ENCODE results near the gene PLEKHM3. TPM values are rescaled to one million over a fixed set of nuclear protein-coding genes. Genes with fewer than 3 reads are reported as not detected.

Gene PLEKHM3
- total and polyA plus RNA-seq, 2 of the 13 experiments (the other 11 are each of a cell fraction or from before 2014, with no cell fraction given) = 4.5 to 4.7 TPM

DNA sequence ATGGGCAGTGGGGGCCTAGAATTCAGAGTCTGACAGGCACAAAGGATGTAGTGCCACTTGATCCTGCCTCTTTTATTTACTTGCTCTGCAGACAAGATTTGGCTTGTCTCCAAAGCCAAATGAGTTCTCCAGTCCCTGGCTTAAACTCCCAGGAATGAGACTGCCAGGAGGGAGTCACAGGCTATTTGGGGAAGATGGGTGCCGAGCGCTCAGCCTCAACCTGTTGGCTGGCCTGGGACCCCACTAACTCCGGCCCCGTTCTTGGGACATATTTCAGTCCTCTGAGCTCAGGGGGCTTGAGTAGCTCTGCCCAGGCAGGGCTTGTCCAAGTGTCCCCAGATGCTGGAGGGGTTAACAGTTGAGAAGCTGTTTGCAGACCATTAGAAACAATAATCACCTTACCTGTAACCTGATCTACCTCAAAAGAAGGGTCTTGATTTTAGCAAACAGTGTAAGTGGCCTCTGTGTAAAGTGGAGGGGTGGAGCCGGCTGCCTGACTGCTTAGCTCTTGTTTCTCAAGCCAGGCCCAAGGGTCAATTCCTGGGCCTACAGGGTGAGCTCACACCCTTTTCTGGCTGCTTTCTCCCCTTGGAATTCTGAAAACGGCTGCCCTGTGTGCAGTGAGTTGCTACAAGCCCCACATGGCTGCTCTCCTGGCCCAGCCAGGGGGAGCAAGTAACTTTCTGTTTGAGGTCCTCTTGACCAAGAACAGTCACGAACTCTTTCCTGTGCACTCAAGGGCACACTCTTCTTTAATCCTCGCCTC lies 228.6 kb downstream of the PLEKHM3 start (continued):
- TF ChIP-seq, protein P1, sequence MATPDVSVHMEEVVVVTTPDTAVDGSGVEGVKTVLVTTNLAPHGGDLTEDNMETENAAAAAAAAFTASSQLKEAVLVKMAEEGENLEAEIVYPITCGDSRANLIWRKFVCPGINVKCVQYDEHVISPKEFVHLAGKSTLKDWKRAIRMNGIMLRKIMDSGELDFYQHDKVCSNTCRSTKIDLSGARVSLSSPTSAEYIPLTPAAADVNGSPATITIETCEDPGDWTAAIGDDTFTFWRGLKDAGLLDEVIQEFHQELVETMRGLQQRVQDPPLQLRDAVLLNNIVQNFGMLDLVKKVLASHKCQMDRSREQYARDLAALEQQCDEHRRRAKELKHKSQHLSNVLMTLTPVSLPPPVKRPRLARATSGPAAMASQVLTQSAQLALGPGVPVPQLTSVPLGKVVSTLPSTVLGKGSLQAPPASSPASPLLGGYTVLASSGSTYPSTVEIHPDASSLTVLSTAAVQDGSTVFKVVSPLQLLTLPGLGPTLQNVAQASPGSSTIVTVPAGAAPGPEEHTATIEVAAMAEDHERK (CRISPR knock-in tag; IDR thresholded peaks at IDR 0.05; ENCODE audit: low read depth) = 0 out of 2 replicates have a peak, but pooled peaks have one; percentile 3
- peak; percentile 76; the same call in 1 of the 2 replicates for TF ChIP-seq ZNF775 (CRISPR knock-in tag; IDR thresholded peaks at IDR 0.05; ENCODE audit: borderline replicate concordance)
- no peak for TF ChIP-seq ZNF17 (CRISPR knock-in tag; IDR thresholded peaks at IDR 0.05)
- TF ChIP-seq FOSL1 (CRISPR knock-in tag; IDR thresholded peaks at IDR 0.05; ENCODE audit: borderline replicate concordance) = peak; percentile 24; the same call in 1 of the 2 replicates
- TF ChIP-seq JARID2 (CRISPR knock-in tag; IDR thresholded peaks at IDR 0.05; ENCODE audit: insufficient replicate concordance) = peak; percentile 40
- 0 out of 2 replicates have a peak, but pooled peaks have one; percentile 33 for TF ChIP-seq HHEX (CRISPR knock-in tag; IDR thresholded peaks at IDR 0.05)
- TF ChIP-seq ZC3H4 (CRISPR knock-in tag; IDR thresholded peaks at IDR 0.05; ENCODE audit: borderline replicate concordance) = peak; percentile 41; the same call in 1 of the 2 replicates
- peak; percentile 92; the same call in 1 of the 2 replicates for TF ChIP-seq ZNF556 (CRISPR knock-in tag; IDR thresholded peaks at IDR 0.05; ENCODE audit: borderline replicate concordance)
- no peak for TF ChIP-seq ZNF841 (CRISPR knock-in tag; IDR thresholded peaks at IDR 0.05; ENCODE audit: borderline replicate concordance)
- TF ChIP-seq XRCC5 (optimal IDR thresholded peaks at IDR 0.05; ENCODE audit: low read length) = peak; percentile 31
- TF ChIP-seq, protein P2, sequence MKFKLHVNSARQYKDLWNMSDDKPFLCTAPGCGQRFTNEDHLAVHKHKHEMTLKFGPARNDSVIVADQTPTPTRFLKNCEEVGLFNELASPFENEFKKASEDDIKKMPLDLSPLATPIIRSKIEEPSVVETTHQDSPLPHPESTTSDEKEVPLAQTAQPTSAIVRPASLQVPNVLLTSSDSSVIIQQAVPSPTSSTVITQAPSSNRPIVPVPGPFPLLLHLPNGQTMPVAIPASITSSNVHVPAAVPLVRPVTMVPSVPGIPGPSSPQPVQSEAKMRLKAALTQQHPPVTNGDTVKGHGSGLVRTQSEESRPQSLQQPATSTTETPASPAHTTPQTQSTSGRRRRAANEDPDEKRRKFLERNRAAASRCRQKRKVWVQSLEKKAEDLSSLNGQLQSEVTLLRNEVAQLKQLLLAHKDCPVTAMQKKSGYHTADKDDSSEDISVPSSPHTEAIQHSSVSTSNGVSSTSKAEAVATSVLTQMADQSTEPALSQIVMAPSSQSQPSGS (CRISPR knock-in tag; IDR thresholded peaks at IDR 0.05) = peak; percentile 76
- TF ChIP-seq CBX5 (CRISPR knock-in tag; IDR thresholded peaks at IDR 0.05; ENCODE audit: borderline replicate concordance) = peak; percentile 44; the same call in 1 of the 2 replicates
- TF ChIP-seq, protein P3, sequence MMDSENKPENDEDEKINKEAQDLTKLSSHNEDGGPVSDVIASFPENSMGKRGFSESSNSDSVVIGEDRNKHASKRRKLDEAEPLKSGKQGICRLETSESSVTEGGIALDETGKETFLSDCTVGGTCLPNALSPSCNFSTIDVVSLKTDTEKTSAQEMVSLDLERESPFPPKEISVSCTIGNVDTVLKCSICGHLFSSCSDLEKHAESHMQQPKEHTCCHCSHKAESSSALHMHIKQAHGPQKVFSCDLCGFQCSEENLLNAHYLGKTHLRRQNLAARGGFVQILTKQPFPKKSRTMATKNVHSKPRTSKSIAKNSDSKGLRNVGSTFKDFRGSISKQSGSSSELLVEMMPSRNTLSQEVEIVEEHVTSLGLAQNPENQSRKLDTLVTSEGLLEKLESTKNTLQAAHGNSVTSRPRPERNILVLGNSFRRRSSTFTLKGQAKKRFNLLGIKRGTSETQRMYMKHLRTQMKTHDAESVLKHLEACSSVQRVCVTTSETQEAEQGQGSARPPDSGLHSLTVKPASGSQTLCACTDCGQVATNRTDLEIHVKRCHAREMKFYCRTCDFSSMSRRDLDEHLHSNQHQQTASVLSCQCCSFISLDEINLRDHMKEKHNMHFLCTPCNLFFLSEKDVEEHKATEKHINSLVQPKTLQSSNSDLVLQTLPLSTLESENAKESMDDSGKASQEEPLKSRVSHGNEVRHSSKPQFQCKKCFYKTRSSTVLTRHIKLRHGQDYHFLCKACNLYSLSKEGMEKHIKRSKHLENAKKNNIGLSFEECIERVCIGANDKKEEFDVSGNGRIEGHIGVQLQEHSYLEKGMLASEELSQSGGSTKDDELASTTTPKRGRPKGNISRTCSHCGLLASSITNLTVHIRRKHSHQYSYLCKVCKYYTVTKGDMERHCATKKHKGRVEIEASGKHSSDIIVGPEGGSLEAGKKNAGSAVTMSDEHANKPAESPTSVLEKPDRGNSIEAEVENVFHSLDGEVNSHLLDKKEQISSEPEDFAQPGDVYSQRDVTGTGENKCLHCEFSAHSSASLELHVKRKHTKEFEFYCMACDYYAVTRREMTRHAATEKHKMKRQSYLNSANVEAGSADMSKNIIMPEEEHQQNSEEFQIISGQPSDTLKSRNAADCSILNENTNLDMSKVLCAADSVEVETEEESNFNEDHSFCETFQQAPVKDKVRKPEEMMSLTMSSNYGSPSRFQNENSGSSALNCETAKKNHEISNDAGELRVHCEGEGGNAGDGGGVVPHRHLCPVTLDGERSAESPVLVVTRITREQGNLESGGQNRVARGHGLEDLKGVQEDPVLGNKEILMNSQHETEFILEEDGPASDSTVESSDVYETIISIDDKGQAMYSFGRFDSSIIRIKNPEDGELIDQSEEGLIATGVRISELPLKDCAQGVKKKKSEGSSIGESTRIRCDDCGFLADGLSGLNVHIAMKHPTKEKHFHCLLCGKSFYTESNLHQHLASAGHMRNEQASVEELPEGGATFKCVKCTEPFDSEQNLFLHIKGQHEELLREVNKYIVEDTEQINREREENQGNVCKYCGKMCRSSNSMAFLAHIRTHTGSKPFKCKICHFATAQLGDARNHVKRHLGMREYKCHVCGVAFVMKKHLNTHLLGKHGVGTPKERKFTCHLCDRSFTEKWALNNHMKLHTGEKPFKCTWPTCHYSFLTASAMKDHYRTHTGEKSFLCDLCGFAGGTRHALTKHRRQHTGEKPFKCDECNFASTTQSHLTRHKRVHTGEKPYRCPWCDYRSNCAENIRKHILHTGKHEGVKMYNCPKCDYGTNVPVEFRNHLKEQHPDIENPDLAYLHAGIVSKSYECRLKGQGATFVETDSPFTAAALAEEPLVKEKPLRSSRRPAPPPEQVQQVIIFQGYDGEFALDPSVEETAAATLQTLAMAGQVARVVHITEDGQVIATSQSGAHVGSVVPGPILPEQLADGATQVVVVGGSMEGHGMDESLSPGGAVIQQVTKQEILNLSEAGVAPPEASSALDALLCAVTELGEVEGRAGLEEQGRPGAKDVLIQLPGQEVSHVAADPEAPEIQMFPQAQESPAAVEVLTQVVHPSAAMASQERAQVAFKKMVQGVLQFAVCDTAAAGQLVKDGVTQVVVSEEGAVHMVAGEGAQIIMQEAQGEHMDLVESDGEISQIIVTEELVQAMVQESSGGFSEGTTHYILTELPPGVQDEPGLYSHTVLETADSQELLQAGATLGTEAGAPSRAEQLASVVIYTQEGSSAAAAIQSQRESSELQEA (CRISPR knock-in tag; IDR thresholded peaks at IDR 0.05; ENCODE audit: not compliant biosample characterization) = no peak
- TF ChIP-seq, protein P4, sequence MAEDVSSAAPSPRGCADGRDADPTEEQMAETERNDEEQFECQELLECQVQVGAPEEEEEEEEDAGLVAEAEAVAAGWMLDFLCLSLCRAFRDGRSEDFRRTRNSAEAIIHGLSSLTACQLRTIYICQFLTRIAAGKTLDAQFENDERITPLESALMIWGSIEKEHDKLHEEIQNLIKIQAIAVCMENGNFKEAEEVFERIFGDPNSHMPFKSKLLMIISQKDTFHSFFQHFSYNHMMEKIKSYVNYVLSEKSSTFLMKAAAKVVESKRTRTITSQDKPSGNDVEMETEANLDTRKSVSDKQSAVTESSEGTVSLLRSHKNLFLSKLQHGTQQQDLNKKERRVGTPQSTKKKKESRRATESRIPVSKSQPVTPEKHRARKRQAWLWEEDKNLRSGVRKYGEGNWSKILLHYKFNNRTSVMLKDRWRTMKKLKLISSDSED (CRISPR knock-in tag; IDR thresholded peaks at IDR 0.05) = no peak
- peak; percentile 98 for TF ChIP-seq SIX4 (CRISPR knock-in tag; IDR thresholded peaks at IDR 0.05)
- TF ChIP-seq ZNF644 (CRISPR knock-in tag; IDR thresholded peaks at IDR 0.05; ENCODE audit: low read depth) = no peak; the same call in 1 of the 2 replicates

Data from HepG2 (cell line).